ENCODE data around the gene FAM3D.
"Not testable (repeated sequence)": the region's sequence is repeated elsewhere in the genome, so short reads cannot be mapped to it uniquely, and the experiment has no call there.

Gene FAM3D

GRCh38 chr3:58683001-58683458, 16.5 kb upstream of the FAM3D start:
- no peak for DNase-seq

- no peak for DNase-seq
Observed at GRCh38 chr3:58681863-58682262, 15.3 kb upstream of the FAM3D start.

- no peak for DNase-seq
Observed at GRCh38 chr3:58680879-58681525, 14.4 kb upstream of the FAM3D start.

- DNase-seq, result no peak
Observed at GRCh38 chr3:58679974-58680666, 13.5 kb upstream of the FAM3D start.

GRCh38 chr3:58679446-58679845, 12.9 kb upstream of the FAM3D start:
- DNase-seq, result no peak

- not testable (repeated sequence) for DNase-seq
Observed at GRCh38 chr3:58678177-58678970, 11.8 kb upstream of the FAM3D start.

- no peak for DNase-seq
Observed at GRCh38 chr3:58672880-58673279, 6.3 kb upstream of the FAM3D start.

- no peak for DNase-seq
Observed at GRCh38 chr3:58672451-58672850, 5.9 kb upstream of the FAM3D start.

- DNase-seq, result no peak
Observed at GRCh38 chr3:58670506-58671135, 4.0 kb upstream of the FAM3D start.

- no peak for DNase-seq
Observed at GRCh38 chr3:58668247-58668646, 1.7 kb upstream of the FAM3D start.

- DNase-seq, result no peak
Observed at GRCh38 chr3:58667704-58668103, 1.1 kb upstream of the FAM3D start.

GRCh38 chr3:58667229-58667628, 655 bp upstream of the FAM3D start:
- DNase-seq, result no peak

GRCh38 chr3:58665405-58665804, 1.2 kb downstream of the FAM3D start:
- DNase-seq, result no peak

GRCh38 chr3:58664611-58665010, 2.0 kb downstream of the FAM3D start:
- DNase-seq, result no peak

GRCh38 chr3:58661836-58662420, 4.6 kb downstream of the FAM3D start:
- DNase-seq, result no peak

GRCh38 chr3:58660998-58661397, 5.6 kb downstream of the FAM3D start:
- no peak for DNase-seq

- no peak for DNase-seq
Observed at GRCh38 chr3:58659051-58659675, 7.4 kb downstream of the FAM3D start.

GRCh38 chr3:58658508-58658907, 8.1 kb downstream of the FAM3D start:
- DNase-seq, result no peak

- no peak for DNase-seq
Observed at GRCh38 chr3:58657571-58658141, 8.9 kb downstream of the FAM3D start.

GRCh38 chr3:58657036-58657520, 9.5 kb downstream of the FAM3D start:
- no peak for DNase-seq

- DNase-seq, result no peak
Observed at GRCh38 chr3:58656631-58657030, 9.9 kb downstream of the FAM3D start.

GRCh38 chr3:58654466-58654865, 12.1 kb downstream of the FAM3D start:
- no peak for DNase-seq
